B cell (primary cell): Measurements from ENCODE around the gene GOT1. TPM values are rescaled to one million over a fixed set of nuclear protein-coding genes. Genes with fewer than 3 reads are reported as not detected.

ENCODE experiments used
- ATAC-seq: fragments of 200-7000 bp; cut with Tn5 transposase; one replicate; pipeline ENCODE4 v1.10.0; 2021; ENCODE audit warnings: low read depth, mild to moderate bottlenecking, moderate number of reproducible peaks, moderate library complexity
- CTCF ChIA-PET: fragments of 350-600 bp; sonication (Branson Sonifier 250); formaldehyde crosslinking; loops from one replicate; lab custom pipeline; 2021; ENCODE audit warnings: antibody characterized with exemption, inconsistent platforms; lab: Charles Lee
- POLR2A ChIA-PET: fragments of 350-600 bp; sonication (Branson Sonifier 250); formaldehyde crosslinking; loops from one replicate; lab custom pipeline; 2021; ENCODE audit warnings: antibody characterized with exemption; lab: Charles Lee
- DNase-seq: peaks from one replicate; pipeline ENCODE4 v3.0.0; 2013
- H2AFZ ChIP-seq: 2 replicates; pipeline ENCODE4 v1.6.1; 2012; ENCODE audit warnings: mild to moderate bottlenecking, low read depth, low read length; ENCODE audit not compliant: insufficient read depth, poor library complexity, severe bottlenecking
- H3K27ac ChIP-seq, 2 donors: 1 replicate in 1 of 2; 2 replicates in 1 of 2; pipeline ENCODE4 v1.5.1; 2012 to 2013; ENCODE audit warnings: low read length in 2 of 2, mild to moderate bottlenecking in 2 of 2, moderate library complexity in 1 of 2
- H3K27me3 ChIP-seq, 4 experiments: fragments of 200-600 bp in 1 of 4; sonication (generic) in 1 of 4; replicated peaks in 1 of 4; 1 replicate in 2 of 4; 2 replicates in 2 of 4; pipeline versions ENCODE4 v1.6.1 to v1.7.0; 2013 to 2016; ENCODE audit warnings: low read length in 3 of 4, mild to moderate bottlenecking in 2 of 4, mixed read lengths in 1 of 4, moderate library complexity in 1 of 4; ENCODE audit not compliant: insufficient read depth in 4 of 4, control insufficient read depth in 3 of 4; ENCODE audit errors: control extremely low read depth in 1 of 4
- H3K36me3 ChIP-seq, 2 experiments: replicated peaks in 1 of 2; 1 replicate in 1 of 2; 2 replicates in 1 of 2; pipeline versions ENCODE4 v1.6.1 to v1.7.1; 2013; ENCODE audit warnings: low read length in 1 of 2; ENCODE audit not compliant: insufficient read depth in 2 of 2, control insufficient read depth in 1 of 2; ENCODE audit errors: control extremely low read depth in 1 of 2, extremely low read depth in 1 of 2
- H3K4me1 ChIP-seq, 2 donors: fragments of 200-600 bp in 1 of 2; sonication (generic) in 1 of 2; 1 replicate in 1 of 2; 2 replicates in 1 of 2; pipeline versions ENCODE4 v1.5.1 to v1.6.1; 2013 to 2017; ENCODE audit warnings: low read length in 2 of 2; ENCODE audit not compliant: control insufficient read depth in 2 of 2, insufficient read depth in 2 of 2
- H3K4me2 ChIP-seq: replicated peaks from 2 replicates; pipeline ENCODE3; 2012; ENCODE audit warnings: mild to moderate bottlenecking, low read depth, low read length; ENCODE audit not compliant: poor library complexity, severe bottlenecking
- H3K4me3 ChIP-seq, 5 experiments: fragments of 200-600 bp in 1 of 5; sonication (generic) in 1 of 5; 1 replicate in 3 of 5; 2 replicates in 2 of 5; pipeline versions ENCODE4 v1.5.1 to v1.7.0; 2011 to 2016; ENCODE audit warnings: low read length in 4 of 5, mild to moderate bottlenecking in 4 of 5, low read depth in 2 of 5, control low read depth in 1 of 5, moderate library complexity in 1 of 5; ENCODE audit not compliant: insufficient read depth in 1 of 5; ENCODE audit errors: control extremely low read depth in 1 of 5, extremely low read depth in 1 of 5
- H3K79me2 ChIP-seq: fragments of 200-600 bp; sonication (generic); one replicate; pipeline ENCODE4 v1.6.0; 2016; ENCODE audit warnings: low read length; ENCODE audit not compliant: control insufficient read depth, insufficient read depth
- H3K9ac ChIP-seq: fragments of 200-600 bp; sonication (generic); 2 replicates; pipeline ENCODE4 v1.6.1; 2017; ENCODE audit warnings: mild to moderate bottlenecking, low read length, moderate library complexity
- H3K9me3 ChIP-seq, 3 donors: one replicate each; pipeline versions ENCODE4 v1.6.1 to v1.7.1; 2013; ENCODE audit warnings: low read length in 2 of 3; ENCODE audit not compliant: control insufficient read depth in 2 of 3, insufficient read depth in 1 of 3; ENCODE audit errors: control extremely low read depth in 1 of 3
- H4K20me1 ChIP-seq: 2 replicates; pipeline ENCODE4 v1.6.0; 2012; ENCODE audit warnings: mild to moderate bottlenecking, low read length; ENCODE audit not compliant: insufficient read depth, control insufficient read depth, poor library complexity, severe bottlenecking
- H3K27ac Mint-ChIP-seq: one replicate; pipeline ENCODE4 v1.8.0; 2021; ENCODE audit warnings: mixed read lengths
- H3K27me3 Mint-ChIP-seq: one replicate; pipeline ENCODE4 v1.8.0; 2021; ENCODE audit warnings: mixed read lengths
- H3K4me1 Mint-ChIP-seq: one replicate; pipeline ENCODE4 v1.8.0; 2021; ENCODE audit warnings: mixed read lengths
- H3K4me3 Mint-ChIP-seq: one replicate; pipeline ENCODE4 v1.8.0; 2021; ENCODE audit warnings: mixed read lengths
- H3K9me3 Mint-ChIP-seq: one replicate; pipeline ENCODE4 v1.8.0; 2022; ENCODE audit warnings: mixed read lengths; ENCODE audit not compliant: insufficient read depth
- EZH2 ChIP-seq: IDR thresholded peaks from 2 replicates; pipeline ENCODE4 v1.6.1; 2012; ENCODE audit warnings: borderline replicate concordance, low read depth, mild to moderate bottlenecking, moderate library complexity, low read length; ENCODE audit not compliant: insufficient read depth, poor library complexity, severe bottlenecking
- WGBS: methylation state at CpG from one replicate; pipeline ENCODE4 v1.1.5; 2013; ENCODE audit warnings: missing lambda C conversion rate; ENCODE audit not compliant: insufficient coverage; 5-methylcytosine and 5-hydroxymethylcytosine counted together
- intact Hi-C: fragments of 100-400 bp; cut with micrococcal nuclease; formaldehyde crosslinking; loops from one replicate; pipeline ENCODE4 v1.10.0; 2022
- polyA plus RNA-seq: library from polyadenylated mRNA; depleted of rRNA; stranded (reverse); fragments of >200 nt; gene quantifications from 2 replicates; pipeline ENCODE4 v1.2.3, GENCODE V29; 2012
- total RNA-seq, 2 donors: library from RNA; stranded (reverse); fragments of 120-200 nt in 1 of 2; gene quantifications; 1 replicate in 1 of 2; 2 replicates in 1 of 2; pipeline versions ENCODE4 v1.2.3 to v1.2.4, GENCODE V29; 2013 to 2022
- TF ChIP-seq, protein P1 (sequence below): fragments of 200-600 bp; IDR thresholded peaks from one replicate; pipeline ENCODE4 v1.8.0; 2022; ENCODE audit warnings: antibody characterized with exemption, mild to moderate bottlenecking

Gene GOT1
- total and polyA plus RNA-seq, 2 donors (not counting 1 experiment from before 2014, with no cell fraction given), result 5.9 to 14.9 TPM

DNA sequence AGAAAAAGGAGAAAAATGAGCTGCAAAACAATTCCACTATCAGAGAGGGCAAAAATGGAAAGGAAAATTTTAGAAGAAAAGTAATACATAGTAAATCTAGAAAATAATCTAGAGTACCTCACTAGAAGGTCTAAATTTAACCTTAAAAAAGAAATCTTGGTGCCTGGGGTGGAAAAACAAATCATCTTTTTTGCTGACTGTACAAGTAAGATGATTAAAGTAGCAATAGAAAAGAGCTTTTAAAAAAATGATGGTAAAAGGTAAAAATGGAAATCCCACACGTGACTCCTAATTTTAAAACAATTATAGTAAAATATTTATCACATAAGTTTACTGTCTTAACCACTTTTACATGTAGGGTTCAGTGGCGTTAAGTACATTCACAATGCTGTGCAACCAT lies 28.8 kb upstream of the GOT1 start:
- DNase-seq (no peak), ATAC-seq (no peak)
- Histone ChIP-seq H3K27me3 (peaks cover 0 to 12% (median 2%) of the 10 kb centered on the region in 4 experiments), H3K4me1 (no peaks in the 10 kb centered on the region), H3K9ac (no peak overlapping the region), H2AFZ (no peak overlapping the region), H4K20me1 (no peaks in the 10 kb centered on the region), H3K27ac (no peak overlapping the region), H3K4me2 (no peak overlapping the region), H3K79me2 (no peaks in the 10 kb centered on the region), H3K36me3 (no peaks in the 10 kb centered on the region), H3K9me3 (no peaks in the 10 kb centered on the region), H3K4me3 (no peak overlapping the region)
- H3K27me3 Mint-ChIP-seq, result peaks cover 53% of the 10 kb centered on the region
- no peaks in the 10 kb centered on the region for H3K9me3 Mint-ChIP-seq
- WGBS, result 80% methylated on average over 1 of the region's 2 CpGs
- CTCF ChIA-PET, result interaction anchor here (0.7 to 2.7 kb wide), 2 partner anchors 24 to 261 kb away, joined by 4 to 10 read pairs; no protein-coding TSS in a partner anchor
- H3K4me3 Mint-ChIP-seq, result no peak overlapping the region
- TF ChIP-seq EZH2, result no peak
- H3K4me1 Mint-ChIP-seq, result no peaks in the 10 kb centered on the region
- intact Hi-C loops, result no loop called here
- POLR2A ChIA-PET, result no interaction called here
- H3K27ac Mint-ChIP-seq, result no peak overlapping the region

DNA sequence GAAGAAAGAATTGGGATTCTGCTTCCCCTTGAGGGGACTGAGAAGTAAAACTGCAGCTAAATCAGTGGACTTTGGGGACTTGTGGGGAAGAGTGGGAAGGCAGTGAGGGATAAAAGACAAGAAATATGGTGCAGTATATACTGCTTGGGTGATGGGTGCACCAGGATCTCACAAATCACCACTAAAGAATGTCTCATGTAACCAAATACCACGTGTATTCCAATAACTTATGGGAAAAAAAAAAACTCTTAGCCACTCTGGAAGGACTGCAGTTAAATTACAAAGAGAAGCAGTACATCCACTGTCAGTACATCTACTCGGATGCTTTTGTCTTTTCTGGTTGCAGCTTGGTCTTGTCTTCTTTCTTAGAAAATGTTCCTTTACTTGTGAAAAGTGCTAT lies 27.4 kb upstream of the GOT1 start:
- Histone ChIP-seq H3K79me2 (no peaks in the 10 kb centered on the region), H3K4me3 (no peak overlapping the region), H4K20me1 (no peaks in the 10 kb centered on the region), H3K9me3 (no peaks in the 10 kb centered on the region), H3K36me3 (no peaks in the 10 kb centered on the region), H3K27ac (no peak overlapping the region), H3K4me1 (no peaks in the 10 kb centered on the region), H3K27me3 (peaks cover 0 to 11% (median 2%) of the 10 kb centered on the region in 4 experiments), H2AFZ (no peak overlapping the region), H3K4me2 (no peak overlapping the region), H3K9ac (no peak overlapping the region)
- no peak for TF ChIP-seq EZH2
- TF ChIP-seq, protein P1, sequence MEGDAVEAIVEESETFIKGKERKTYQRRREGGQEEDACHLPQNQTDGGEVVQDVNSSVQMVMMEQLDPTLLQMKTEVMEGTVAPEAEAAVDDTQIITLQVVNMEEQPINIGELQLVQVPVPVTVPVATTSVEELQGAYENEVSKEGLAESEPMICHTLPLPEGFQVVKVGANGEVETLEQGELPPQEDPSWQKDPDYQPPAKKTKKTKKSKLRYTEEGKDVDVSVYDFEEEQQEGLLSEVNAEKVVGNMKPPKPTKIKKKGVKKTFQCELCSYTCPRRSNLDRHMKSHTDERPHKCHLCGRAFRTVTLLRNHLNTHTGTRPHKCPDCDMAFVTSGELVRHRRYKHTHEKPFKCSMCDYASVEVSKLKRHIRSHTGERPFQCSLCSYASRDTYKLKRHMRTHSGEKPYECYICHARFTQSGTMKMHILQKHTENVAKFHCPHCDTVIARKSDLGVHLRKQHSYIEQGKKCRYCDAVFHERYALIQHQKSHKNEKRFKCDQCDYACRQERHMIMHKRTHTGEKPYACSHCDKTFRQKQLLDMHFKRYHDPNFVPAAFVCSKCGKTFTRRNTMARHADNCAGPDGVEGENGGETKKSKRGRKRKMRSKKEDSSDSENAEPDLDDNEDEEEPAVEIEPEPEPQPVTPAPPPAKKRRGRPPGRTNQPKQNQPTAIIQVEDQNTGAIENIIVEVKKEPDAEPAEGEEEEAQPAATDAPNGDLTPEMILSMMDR, result no peak
- ChIA-PET POLR2A (no interaction called here), CTCF (no interaction called here)
- peaks cover 56% of the 10 kb centered on the region for H3K27me3 Mint-ChIP-seq
- no peaks in the 10 kb centered on the region for H3K4me1 Mint-ChIP-seq
- WGBS, result no CpG with 5 or more reads among the region's 2 CpGs
- no peaks in the 10 kb centered on the region for H3K9me3 Mint-ChIP-seq
- no peak for DNase-seq
- ATAC-seq, result no peak
- no peak overlapping the region for H3K27ac Mint-ChIP-seq
- no peak overlapping the region for H3K4me3 Mint-ChIP-seq
- intact Hi-C loops, result no loop called here
